IPS-NIHi7 (cell line): ENCODE data around the gene YOD1.
"Not testable (repeated sequence)": the region's sequence is repeated elsewhere in the genome, so short reads cannot be mapped to it uniquely, and the experiment has no call there.

Source experiments
- DNase-seq: peaks from one replicate; pipeline ENCODE4 v3.0.0; 2012; ENCODE audit warnings: mixed read lengths; ENCODE audit errors: extremely low spot score

YOD1 gene

DNA sequence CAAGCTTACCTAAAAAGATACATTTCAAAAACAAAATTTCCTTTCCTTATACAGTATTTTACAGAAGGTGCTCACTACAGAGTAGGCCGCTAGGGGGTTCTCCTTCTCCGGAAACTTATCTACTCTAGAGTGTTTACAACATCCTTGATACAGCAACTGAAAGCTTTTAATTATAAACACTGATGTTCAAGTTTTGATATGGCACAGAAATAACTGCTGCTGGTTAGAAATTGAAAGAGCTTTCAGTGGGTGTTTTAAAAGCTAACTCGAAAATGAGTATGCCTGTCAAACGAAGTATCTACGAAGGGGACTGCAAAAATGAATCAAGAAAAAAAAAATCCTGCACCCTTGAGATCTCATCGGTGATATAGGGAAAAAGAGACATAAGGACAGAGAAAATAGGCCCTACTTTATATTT is 1.0 kb downstream of the YOD1 start:
- DNase-seq: no peak

DNA sequence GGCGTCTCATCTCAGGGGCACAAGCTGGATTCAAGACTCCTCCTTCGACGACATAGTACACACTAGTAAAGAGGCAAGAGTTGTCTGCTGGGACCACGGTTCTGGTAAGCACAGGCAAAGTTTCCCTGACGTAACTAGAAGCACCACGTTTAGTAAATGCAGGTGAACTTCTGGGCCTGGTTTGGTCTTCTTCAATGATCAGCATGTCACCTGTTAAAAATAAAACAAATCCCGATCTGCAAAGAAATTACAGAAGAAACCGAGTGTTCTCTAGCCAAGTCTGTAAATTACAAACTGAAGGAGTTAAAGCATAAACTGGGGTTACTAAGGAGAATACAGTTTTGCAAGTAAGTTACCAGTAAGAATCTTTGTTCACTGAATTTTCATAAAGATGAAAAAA is 1.5 kb downstream of the YOD1 start:
- no peak for DNase-seq

DNA sequence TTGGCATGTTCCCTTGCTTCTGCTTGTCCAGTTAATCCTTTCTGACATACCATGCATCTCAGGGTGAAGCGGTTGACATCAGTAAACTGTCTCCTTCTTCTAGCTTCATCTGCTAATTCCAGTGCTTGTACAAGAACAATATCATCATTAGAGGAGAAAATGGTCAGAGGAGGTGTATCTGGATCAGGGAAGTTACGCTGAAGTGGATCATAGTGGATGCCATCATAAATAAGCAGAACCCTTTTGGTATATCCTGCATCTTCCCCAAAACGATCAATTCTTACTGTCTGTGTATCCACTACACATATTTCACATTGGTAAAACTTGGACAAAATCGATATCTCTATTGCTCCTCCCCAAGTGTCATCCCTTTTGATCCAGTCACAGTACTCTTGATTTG is 2.0 kb downstream of the YOD1 start:
- DNase-seq: no peak

DNA sequence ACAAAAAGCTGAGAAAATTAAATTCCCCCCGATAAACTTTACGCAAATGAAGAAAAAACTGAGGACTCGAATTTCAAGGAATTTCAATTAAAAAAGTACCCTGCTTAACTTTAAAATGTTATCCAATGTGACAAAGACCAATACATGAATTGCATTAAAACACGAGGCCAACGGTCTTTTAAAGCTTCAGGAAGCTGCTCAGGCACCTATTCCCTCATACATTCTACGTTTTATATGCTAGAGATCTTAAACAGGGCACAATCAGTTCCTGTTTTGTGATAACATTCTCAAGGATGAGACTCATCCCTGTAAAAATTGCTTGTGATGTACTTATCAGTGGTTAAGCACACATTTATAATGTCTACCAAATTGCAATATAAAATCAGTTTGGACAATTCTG is 3.0 kb downstream of the YOD1 start:
- no peak for DNase-seq

DNA sequence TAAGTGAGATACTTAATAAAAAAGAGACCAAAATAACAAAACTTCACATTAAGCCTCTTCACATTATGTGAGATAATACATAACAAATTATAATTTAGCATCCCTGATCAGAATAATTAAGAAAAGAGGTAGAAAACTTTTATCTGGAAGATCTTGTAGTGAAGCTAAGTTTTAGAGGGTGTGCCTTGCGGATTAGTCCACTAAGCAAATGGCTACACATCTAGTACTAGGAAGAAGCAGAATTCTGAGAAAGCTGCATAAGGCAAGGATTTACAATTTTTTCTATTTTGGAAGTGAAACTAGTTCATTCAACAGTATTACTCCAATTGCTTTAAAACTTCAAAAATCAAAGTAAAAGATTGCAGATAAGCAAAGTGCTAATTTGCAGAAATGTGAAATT is 3.5 kb downstream of the YOD1 start:
- DNase-seq: no peak

DNA sequence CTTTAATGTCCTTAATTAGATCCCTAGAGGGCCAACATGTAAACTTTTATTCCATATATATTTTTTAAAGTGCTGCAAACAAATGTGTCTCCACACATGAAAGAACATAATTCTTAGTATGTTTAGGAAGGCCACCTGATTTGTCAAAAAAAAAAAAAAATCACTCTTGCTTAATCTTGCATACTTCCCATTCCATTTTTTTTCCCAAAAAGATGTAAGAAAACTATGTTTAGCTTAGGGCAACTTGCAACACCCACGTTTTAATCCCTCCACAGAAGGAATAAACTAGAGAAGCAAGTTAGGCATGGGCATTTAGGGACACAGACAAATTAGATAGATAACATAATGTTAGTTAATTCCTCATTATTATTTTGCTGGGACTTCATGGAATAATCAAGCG is 5.6 kb downstream of the YOD1 start:
- DNase-seq: no peak

DNA sequence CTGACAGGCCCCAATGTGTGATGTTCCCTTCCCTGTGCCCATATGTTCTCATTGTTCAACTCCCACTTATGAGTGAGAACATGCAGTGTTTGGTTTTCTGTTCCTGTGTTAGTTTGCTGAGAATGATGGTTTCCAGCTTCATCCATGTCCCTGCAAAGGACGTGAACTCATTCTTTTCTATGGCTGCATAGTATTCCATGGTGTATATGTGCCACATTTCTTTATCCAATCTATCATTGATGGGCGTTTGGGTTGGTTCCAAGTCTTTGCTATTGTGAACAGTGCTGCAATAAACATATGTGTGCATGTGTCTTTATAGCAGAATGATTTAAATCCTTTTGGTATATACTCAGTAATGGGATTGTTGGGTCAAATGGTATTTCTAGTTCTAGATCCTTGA is 9.6 kb downstream of the YOD1 start:
- not testable (repeated sequence) for DNase-seq

DNA sequence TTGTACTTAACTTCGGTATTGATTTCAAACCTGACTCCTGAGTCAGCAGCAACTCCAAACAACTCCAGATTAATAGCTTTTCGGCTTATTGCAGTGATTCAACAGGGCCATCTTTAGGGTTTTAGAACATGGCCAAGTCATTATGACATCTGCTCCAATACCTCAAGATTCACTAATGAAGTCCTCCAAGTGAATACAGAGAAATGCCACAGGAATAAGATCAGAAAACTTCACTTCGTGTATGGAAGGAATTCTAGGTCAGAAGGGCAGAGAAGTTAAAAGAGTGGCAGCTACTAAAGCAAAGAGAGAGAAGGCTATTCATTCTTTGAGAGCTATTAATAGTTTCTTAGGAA is 10.9 kb downstream of the YOD1 start:
- no peak for DNase-seq

DNA sequence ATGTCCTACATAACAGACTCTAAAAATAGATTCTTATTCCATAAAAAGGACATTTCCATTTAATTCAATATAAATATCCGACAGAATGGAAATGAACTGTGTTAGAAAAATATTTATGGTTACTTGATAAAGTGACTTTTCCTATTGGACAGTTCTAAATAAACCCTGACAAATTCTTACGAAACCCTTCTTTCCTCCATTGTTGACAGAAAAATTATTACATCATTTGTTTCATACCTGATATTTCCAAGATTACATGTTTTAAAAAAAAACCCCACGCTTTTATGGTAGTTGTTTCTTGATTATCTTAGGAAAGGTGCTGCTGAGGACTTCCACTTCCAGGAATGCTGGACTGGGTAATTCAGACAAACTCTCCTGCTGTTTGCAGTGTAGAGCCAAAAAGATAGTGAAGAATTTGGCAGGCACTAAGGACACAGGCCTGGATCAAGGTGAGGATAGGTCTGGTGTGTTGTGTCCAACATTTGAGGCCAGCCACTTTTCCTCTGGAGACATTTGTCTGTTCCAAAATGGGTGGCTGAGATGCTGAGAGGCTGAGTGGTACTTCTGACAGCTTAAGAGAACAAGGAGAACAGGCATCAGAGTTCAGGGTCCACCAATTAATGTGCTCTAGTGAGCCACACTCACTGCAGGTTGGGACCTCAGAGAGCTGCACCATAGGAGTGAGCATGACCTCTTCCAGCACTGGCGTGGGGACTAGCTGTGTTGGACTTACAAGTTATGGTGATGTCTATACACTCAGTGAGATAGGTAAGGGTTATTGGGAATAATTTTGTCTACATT is 11.4 kb downstream of the YOD1 start:
- DNase-seq: no peak

DNA sequence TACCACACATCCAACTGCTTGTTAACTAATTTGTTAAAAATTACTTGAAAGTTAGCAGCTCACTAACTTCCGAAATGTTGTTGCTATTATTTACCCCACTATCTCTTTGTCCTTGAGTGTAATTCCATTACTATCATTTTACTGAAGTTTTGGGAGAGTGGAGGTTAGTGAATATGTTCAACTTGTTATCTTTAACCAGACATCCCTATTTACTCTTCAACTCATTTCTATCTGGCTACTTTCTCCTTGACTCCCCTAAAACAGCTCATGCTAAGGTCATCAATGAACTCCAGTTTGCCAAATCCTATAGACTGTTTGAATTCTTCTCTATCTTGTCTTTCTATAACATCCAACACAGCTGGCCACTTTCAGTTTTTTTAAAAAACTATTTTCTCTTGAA is 14.1 kb downstream of the YOD1 start:
- no peak for DNase-seq

DNA sequence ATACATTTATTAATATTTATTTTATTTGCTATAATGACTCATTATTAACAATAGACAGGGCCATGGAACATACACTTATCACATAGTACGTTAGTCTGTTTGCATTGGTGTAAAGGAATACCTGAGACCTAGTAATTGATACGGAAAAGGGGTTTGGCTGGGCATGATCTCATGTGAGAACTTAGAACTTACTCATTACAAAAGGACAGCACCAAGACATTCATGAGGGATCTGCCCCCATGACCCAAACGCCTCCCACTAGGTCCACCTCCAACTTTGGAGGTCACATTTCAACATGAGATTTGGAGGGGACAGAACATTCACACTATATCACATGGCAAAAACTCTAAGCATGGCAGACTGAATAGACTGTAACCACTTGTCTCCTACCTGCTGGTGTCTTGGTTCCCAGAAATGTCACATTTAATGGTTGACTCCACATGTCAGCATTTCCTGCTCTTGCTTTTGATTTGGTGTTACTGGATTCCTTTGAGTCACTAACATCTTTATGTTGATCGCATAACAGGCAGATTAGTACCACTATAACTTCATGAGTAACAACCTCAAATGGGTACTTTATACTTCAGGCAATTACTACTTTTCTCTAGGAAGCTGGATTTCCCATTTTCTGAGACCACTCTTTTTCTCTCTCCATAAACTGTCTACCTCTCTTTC is 15.0 kb downstream of the YOD1 start:
- no peak for DNase-seq

DNA sequence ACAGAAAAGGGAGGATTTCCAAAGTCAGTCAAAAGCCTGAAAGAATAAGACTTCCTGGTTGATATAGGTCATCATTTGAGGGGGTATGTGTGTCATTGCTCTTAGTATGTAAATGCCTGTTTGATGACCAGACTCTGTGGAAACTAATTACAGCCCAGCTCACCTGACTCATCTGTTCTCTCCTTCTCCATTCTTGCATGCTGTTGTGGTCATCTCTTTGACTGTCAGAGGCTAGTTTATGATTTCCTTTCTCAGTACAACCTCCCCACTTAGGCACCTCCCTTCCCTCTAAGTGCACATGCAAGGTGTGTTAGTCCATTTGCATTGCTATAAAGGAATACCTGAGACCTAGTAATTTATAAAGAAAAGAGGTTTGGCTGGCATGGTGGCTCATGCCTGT is 16.0 kb downstream of the YOD1 start:
- DNase-seq: no peak

DNA sequence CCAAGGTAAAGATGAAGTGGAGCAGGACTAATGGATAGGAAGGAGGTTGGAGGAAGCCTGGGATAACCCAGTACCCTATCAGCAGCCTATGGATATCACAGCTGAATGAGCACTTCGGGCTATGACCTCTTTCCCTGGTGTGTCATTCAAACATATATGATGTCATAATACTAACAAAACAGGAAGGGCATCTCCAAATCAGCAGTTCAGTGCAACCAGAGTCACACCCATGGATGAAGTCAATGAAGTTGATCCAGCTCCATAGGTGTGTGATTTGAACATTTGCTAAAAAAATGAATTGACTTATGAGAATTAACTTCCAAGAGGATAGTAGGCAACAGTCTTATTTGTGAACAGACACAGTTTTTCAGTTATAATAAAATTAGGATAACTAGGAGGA is 16.8 kb downstream of the YOD1 start:
- no peak for DNase-seq

DNA sequence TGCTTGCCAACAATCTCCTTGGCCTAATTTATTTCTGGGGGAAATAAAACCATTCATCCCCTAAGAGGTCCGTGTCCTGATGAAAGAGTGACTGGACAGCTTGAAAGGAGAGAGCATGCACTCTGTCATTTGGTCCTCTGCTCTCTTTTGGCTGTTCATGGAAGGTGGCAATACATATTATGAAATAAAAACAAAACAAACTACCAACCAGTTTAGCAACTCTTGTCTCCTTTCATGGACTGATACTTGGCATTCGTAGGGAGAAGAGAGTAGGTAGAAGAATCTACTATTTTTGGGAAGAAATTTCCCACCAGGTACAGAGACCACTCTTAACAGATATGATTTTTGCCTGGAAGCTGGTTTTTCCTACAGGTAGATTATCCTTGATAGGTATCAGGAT is 17.7 kb downstream of the YOD1 start:
- DNase-seq: no peak

DNA sequence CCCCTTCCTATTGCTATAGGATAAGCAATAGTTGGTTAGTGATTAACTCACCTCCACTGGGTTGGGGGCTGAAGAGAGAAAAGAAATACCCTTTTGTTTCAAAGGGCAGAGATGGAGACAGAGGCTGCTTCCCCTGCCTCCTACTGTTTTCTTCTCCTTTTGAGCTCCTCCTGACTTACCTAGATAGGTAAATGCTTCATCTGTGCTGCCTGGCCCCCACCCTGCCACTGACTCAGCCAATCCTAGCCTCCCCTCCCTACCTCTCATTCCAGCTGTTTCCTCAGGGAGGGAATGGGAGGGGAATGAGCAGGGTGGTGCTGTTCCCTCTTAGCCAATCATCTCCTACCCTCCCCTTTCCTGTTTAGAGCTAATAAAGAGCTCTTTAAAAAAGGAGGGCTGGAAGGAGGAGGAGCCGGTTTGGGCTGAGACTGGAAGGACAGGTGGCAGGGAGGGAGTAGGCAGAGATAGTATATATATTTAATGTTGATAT is 18.4 kb downstream of the YOD1 start, which contains the start of gene C1orf116:
TSS of gene C1orf116 (minus strand) at position 229 of the 490 bp plus-strand sequence. CDS start 5,158 bp downstream, outside the sequence.
- DNase-seq: peak; percentile 96

DNA sequence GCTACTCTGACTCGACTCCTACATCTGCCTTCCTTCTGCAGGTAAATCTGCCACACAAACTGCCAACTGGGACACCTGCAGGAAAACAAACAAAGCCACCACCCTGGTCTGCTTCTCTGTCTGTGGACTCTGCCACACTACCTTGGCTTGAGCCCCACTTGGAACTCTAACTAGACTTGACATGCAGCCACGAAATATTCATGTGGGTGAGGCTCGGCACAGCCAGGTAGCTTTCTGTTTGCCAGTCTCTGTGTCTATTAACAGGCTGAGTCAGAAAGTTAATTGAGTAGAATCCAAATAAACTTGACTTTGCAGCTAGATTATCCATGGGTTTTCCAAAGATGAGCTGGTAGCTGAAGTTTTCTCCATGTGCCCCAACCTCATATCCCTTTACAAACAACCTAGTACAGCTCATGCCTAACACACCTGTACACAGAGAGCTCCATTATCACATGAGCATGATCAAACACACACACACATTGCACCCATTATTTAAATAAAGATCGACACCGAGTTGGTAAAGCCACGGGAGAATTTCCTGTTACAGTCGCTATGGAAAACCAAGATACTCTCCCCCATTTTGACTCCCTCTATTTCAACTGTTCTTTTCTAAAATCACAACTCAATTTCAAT is 19.3 kb downstream of the YOD1 start:
- no peak for DNase-seq

DNA sequence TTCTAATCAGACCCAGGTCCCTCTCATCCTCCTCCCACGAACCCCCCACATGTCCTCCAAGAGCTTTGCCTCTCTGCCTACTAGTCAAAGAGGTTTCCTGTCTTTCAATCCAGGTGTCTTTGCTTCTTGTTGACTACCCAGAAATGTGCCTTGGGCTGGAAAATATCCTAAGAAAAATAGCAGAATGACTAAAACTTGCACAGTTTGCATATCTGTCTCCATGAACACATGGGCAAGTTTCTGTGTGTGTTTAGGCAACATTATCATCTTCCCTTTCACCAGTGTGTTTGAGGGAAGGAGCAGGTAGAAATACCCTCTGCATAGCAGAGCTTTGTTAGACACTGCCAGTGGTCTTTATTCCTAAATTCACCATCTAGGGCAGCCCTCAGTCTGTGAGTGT is 20.0 kb downstream of the YOD1 start:
- no peak for DNase-seq

DNA sequence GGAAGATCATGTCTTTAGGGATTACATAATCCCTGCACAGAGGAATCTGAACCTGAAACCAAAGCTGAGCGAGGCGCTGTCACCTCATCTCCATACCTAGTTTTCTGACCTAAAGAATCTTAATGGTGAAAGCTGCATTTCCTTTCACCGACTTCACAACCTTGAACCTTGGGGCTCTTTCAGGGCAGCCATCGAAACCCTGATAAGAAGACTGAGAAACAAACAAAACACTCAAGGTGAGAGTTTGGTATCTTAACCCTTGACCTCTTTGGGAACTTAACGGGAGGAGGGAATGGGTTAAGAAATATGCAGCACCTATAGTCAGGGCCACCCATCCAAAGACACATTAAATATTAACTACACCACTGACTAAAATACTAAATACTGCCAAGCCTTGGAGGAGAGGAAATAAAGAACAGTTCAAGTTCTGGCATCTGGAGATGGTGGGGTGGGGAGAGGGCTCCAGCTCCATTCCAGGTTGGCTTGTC is 20.4 kb downstream of the YOD1 start:
- no peak for DNase-seq

DNA sequence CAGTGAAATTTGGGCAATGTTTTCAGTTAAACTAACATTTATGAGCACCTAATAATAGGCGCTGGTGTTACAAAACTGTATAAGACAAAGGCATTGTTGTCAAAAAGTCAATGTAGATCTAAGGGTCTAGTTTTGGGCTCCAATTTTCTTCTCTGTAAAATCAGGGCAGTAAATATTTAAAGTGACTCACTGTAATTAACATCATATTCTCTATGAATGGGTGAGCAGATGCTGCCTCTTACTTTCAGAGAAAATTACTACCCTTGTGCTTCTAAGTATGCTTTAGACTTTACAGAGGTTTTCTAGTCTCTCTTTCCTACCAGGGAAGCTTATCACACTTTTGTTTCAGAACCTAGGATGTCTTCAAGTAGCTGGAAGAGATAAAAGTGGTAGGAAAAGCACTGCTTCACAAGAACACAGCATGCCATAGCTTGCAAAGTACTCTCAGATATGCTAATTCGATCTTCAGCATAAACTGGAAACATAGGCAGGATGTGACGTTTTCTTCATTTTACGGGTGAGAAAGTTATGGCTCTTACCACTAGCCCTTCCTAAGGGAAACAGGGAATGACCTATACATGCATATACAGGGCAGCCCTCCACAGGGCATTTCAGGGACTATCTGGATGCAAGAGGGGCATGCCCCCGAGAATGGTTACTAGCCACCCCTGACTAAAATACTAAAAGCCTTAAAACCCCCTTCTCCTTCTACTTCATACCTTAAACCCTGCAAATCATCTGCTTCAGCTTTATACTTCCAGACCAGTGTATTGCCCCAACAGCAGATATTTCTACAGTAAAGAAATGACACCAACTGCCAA is 21.1 kb downstream of the YOD1 start:
- DNase-seq: no peak

DNA sequence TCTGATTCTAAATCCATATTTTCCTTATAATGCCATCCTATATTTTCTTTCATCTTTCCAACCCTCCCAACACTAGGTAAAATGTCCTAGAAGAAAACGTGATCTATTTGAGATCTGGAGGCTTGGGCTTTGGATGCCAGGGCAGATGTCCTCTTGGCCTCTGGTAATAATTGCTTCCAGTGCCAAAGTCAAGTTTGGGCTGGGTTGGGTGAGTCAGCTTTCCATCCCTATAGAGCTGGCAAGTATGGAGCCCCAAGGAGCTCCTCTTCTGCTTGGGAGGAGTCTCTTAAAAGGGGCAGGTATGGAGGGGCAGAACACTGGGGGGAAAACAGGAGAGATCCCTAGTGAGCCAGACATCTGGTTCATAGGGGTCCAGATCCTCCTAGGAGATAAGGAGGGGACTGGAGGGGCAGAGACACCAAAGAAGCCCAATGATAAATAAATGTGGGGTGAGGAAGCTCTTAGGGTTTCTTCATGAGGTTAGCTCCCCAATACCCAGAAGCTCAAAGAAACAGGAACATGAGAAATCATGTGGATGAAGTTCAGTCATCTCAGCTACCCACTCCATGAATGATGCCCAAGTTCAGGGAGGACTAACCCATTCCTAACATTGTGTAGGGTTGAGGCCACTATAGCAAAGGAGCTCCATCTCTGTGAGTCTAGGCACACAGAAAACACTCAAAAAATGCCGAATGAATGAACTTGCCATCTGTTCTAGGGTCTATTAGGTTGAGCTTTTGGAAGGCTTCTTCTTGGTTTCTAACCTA is 21.9 kb downstream of the YOD1 start:
- no peak for DNase-seq

DNA sequence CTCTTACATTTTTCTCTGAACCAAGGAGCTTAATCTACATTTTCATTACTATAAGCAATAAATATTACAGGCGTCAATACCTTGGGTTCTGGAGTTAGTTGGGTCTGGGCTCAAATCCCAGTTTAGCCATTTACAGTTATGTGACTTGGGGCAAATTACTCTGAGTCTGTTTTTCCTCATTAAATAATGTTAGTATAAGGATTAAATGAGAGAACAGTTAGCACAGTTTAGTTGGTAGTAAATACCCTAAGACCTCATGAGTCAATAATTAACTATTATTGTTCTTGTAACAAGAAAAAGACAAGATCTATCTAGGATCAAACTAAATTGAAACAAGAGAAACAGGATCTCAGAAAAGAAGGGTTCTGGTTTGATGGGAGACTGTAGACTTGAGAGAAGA is 23.1 kb downstream of the YOD1 start:
- DNase-seq: no peak
